Esophagus squamous epithelium (tissue), 5 donors: ENCODE data around the gene PLXND1. TPM values are rescaled to one million over a fixed set of nuclear protein-coding genes. Genes with fewer than 3 reads are reported as not detected.

Source experiments
- DNase-seq: peaks from one replicate; lab custom pipeline; 2025; lab: John Stamatoyannopoulos, UW
- H3K27ac ChIP-seq, 4 donors: fragments of 200-600 bp; sonication (generic); one replicate each; pipeline ENCODE4 v1.5.1; 2016 to 2019; ENCODE audit warnings: mild to moderate bottlenecking in 1 of 4
- H3K27me3 ChIP-seq, 4 donors: fragments of 200-600 bp; sonication (generic); 1 replicate in 3 of 4; 2 replicates in 1 of 4; pipeline versions ENCODE4 v1.5.1 to v1.6.0; 2017 to 2021; ENCODE audit warnings: antibody characterized with exemption in 1 of 4
- H3K36me3 ChIP-seq, 3 donors: fragments of 200-600 bp; sonication (generic); one replicate each; pipeline ENCODE4 v1.5.1; 2016 to 2019
- H3K4me1 ChIP-seq, 3 donors: fragments of 200-600 bp; sonication (generic); one replicate each; pipeline ENCODE4 v1.5.1; 2017 to 2019
- H3K4me3 ChIP-seq, 4 donors: fragments of 200-600 bp; sonication (generic); 1 replicate in 3 of 4; 2 replicates in 1 of 4; pipeline ENCODE4 v1.5.1; 2016 to 2019; ENCODE audit warnings: mild to moderate bottlenecking in 2 of 4, moderate library complexity in 1 of 4
- H3K9me3 ChIP-seq, 3 donors: fragments of 200-600 bp; sonication (generic); one replicate each; pipeline ENCODE4 v1.5.1; 2016 to 2019
- POLR2A ChIP-seq, 4 donors: fragments of 450-650 bp; IDR thresholded peaks; one replicate each; pipeline ENCODE4 v1.6.1; 2017; ENCODE audit warnings: antibody characterized with exemption in 4 of 4, mild to moderate bottlenecking in 4 of 4, moderate library complexity in 3 of 4
- WGBS, 2 donors: methylation state at CpG; one replicate each; pipeline ENCODE4 v1.1.5; 2018; 5-methylcytosine and 5-hydroxymethylcytosine counted together
- intact Hi-C: fragments of 100-400 bp; cut with DNase I; formaldehyde crosslinking; loops from one replicate; pipeline ENCODE4 v1.15.0; 2022
- total RNA-seq, 4 donors: library from RNA; depleted of rRNA; stranded (reverse); fragments of >200 nt; gene quantifications; one replicate each; pipeline ENCODE4 v1.1.0, GENCODE V29; 2016
- TF ChIP-seq, protein P1 (sequence below), 6 experiments: fragments of 450-650 bp in 4 of 6; fragments of 200-600 bp in 2 of 6; sonication (generic) in 2 of 6; IDR thresholded peaks; one replicate each; pipeline ENCODE4 v1.5.1; 2016 to 2019; ENCODE audit warnings: antibody characterized with exemption in 6 of 6, mild to moderate bottlenecking in 4 of 6, moderate library complexity in 4 of 6
- donor health status: DM: yes; HTN: yes; CAD: no.

The PLXND1 gene
- total RNA-seq, 4 donors from 2014 or later: 4.5 to 66.0 (median 24.4) TPM

DNA sequence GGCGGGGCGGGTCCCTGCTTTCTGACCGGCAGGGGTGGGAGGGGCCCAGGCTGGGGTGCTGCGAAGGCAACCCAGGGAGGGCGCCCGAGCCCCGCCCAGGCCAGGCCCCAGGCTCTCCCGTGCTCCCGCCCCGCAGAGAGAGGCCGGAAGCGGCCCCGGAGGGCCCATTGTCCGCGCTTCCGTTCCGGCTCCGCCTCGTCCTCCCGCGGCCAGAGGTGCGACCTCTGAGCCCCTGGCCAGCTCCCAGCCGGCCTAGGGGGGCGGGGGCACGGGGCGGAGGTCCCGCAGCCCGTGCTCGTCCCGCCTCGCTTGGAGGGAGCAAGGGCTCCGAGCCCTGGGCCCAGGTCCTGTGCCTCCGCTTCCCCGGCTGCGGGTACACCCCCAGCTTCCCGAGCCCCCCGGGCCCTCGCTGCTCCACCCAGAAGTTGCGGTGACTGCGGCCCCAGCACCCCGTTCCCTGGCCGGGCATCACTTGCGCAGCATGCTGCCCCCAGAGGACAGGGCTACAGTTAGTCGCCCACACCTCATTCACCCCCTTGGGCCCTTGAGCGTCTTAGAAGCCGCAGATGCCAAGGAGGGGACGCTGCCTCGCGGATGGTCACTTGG lies 20.4 kb upstream of the PLXND1 start:
- Histone ChIP-seq H3K27ac (peak overlapping the region; percentile 89 to 98 (median 94)), H3K4me3 (peak overlapping the region; percentile 52 to 74 (median 62)), H3K36me3 (no peaks in the 10 kb centered on the region), H3K27me3 (no peaks in the 10 kb centered on the region), H3K4me1 (peaks cover 39 to 73% (median 52%) of the 10 kb centered on the region in 3 donors), H3K9me3 (no peaks in the 10 kb centered on the region)
- no CpG with 5 or more reads among the region's 49 CpGs for WGBS, 2 donors
- TF ChIP-seq, protein P1, sequence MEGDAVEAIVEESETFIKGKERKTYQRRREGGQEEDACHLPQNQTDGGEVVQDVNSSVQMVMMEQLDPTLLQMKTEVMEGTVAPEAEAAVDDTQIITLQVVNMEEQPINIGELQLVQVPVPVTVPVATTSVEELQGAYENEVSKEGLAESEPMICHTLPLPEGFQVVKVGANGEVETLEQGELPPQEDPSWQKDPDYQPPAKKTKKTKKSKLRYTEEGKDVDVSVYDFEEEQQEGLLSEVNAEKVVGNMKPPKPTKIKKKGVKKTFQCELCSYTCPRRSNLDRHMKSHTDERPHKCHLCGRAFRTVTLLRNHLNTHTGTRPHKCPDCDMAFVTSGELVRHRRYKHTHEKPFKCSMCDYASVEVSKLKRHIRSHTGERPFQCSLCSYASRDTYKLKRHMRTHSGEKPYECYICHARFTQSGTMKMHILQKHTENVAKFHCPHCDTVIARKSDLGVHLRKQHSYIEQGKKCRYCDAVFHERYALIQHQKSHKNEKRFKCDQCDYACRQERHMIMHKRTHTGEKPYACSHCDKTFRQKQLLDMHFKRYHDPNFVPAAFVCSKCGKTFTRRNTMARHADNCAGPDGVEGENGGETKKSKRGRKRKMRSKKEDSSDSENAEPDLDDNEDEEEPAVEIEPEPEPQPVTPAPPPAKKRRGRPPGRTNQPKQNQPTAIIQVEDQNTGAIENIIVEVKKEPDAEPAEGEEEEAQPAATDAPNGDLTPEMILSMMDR (IDR thresholded peaks at IDR 0.05): no peak
- TF ChIP-seq POLR2A (IDR thresholded peaks at IDR 0.05): peak in 2 of 4 donors; percentile 34 to 87
- intact Hi-C loops: loop anchor here (10.0 kb wide), 1 partner anchor 468 kb away; no protein-coding TSS in a partner anchor
- DNase-seq: peak; percentile 40

DNA sequence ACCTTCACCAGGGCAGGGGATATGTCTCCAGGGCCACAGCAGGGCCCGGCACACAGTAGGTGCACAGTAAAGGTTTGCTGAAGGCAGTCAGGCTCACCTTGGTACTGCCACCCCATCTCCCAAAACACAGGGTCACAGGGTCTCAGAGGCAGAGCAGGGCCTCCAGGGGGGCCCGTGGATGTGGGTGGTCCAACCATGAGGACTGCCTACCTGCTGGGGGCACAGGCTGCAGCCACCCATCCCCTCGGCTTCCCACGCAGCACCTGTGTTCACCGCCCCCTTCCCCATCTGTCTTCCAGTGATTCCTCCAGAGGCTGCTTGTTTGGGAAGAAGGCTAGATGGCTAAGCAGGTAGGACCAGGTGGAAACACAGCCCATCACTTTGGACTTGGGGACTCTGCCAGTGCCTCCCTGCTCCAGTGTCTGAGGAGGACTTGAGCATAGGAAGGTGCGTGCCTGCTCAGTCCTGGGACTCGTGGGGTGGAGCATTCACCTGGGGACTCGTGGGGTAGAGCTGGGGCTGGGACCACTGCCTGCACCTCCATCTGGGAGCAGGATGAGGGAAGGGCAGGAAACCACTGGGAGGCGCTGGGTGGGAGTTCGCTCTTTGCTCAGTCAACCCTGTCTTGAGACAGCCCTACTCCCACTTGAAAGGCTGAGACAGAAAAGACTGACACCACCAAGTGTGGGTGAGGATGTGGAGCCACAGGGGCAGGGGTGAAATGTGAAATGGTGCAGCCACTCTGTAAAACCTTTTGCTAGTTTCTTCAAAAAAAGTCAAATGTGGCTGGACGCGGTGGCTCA lies 18.8 kb upstream of the PLXND1 start:
- intact Hi-C loops: loop anchor here (10.0 kb wide), 1 partner anchor 470 kb away; no protein-coding TSS in a partner anchor
- Histone ChIP-seq H3K36me3 (no peaks in the 10 kb centered on the region), H3K9me3 (no peaks in the 10 kb centered on the region), H3K27me3 (no peaks in the 10 kb centered on the region), H3K27ac (peak overlapping the region; percentile 58 to 95 (median 92)), H3K4me1 (peaks cover 39 to 86% (median 52%) of the 10 kb centered on the region in 3 donors), H3K4me3 (no peak overlapping the region)
- WGBS, 2 donors: 83 to 85% methylated on average over 5 to 7 of the region's 12 CpGs
- no peak for TF ChIP-seq POLR2A (IDR thresholded peaks at IDR 0.05)
- TF ChIP-seq, protein P1 (IDR thresholded peaks at IDR 0.05): no peak
- no peak for DNase-seq

DNA sequence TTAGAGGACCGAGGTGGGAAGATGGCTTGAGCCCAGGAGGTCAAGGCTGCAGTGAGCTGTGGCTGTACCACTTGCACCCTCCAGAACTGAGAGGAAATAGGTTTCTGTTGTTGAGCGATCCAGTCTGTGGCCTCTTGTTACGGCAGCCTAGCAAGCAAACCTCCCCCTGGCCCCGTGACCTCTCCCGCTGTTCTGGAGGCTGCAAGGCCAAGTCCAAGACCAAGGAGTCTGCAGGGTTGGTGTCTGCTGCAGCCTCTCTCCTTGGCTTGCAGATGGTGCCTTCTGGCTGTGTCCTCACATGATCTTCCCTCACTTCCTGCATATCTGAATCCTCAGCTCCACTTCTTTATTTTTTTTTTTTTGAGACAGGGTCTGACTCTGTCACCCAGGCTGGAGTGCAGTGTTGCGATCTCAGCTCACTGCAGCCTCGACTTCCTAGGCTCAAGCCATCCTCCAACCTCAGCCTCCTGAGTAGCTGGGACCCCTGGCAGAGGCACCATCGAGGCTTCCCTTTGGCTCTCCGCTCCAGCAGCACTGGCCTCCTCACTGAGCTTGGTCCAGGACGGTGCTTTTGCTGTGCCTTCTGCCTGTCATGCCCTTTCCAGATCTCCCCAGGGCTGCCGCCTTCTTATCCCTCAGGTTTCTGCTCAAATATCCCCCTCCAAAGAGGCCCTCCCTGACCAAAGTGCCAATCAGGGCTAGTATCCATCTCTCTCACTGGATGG lies 18.0 kb upstream of the PLXND1 start:
- no peak for TF ChIP-seq POLR2A (IDR thresholded peaks at IDR 0.05)
- TF ChIP-seq, protein P1 (IDR thresholded peaks at IDR 0.05): no peak
- intact Hi-C loops: loop anchor here (10.0 kb wide), 1 partner anchor 470 kb away; no protein-coding TSS in a partner anchor
- H3K4me3 ChIP-seq: no peak overlapping the region
- no peaks in the 10 kb centered on the region for H3K9me3 ChIP-seq
- H3K4me1 ChIP-seq: peaks cover 39 to 92% (median 55%) of the 10 kb centered on the region in 3 donors
- no peaks in the 10 kb centered on the region for H3K36me3 ChIP-seq
- H3K27me3 ChIP-seq: no peaks in the 10 kb centered on the region
- peak overlapping the region; percentile 58 to 95 (median 92) for H3K27ac ChIP-seq
- no peak for DNase-seq
- WGBS, 2 donors: 81% methylated on average over 7 to 10 of the region's 11 CpGs

DNA sequence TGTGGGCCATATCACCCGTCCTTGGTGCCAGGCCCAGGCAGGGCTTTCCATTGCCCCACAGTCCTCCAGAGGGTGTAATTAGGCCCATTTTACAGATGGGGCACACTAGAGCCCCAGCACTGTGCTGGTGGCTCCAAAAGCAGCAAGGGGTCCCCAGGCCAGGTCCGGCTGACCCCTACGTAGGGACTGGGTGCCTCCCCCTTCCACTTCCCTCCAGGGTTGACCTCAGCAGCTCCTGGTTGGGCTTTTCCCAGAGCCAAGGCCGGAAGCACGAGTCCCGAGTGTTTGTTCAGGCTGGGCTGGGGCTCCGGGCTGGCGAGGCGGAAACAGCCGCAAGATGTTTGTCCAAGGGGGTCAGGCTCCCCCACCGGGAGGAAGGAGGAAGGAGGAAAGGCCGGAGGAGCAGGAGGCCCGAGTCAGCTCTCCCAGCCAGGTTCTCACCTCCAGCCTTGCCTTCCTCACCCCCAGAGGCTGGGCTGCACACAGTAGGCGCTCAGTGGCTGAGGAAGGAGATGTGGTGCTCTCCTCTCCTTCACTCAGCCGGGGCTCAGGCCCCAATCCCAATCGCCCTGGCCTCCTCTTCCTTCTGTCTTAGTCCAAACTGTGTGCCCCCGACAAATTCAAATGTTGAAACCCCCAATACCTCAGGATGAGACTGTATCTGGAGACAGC lies 17.1 kb upstream of the PLXND1 start:
- Histone ChIP-seq H3K4me1 (peaks cover 39 to 96% (median 64%) of the 10 kb centered on the region in 3 donors), H3K36me3 (no peaks in the 10 kb centered on the region), H3K4me3 (no peak overlapping the region), H3K27me3 (no peaks in the 10 kb centered on the region), H3K27ac (peak overlapping the region; percentile 58 to 95 (median 90)), H3K9me3 (no peaks in the 10 kb centered on the region)
- intact Hi-C loops: loop anchor here (10.0 kb wide), 1 partner anchor 471 kb away; no protein-coding TSS in a partner anchor
- 52 to 58% methylated on average over 13 to 16 of the region's 17 CpGs for WGBS, 2 donors
- DNase-seq: no peak
- TF ChIP-seq, protein P1 (IDR thresholded peaks at IDR 0.05): no peak
- TF ChIP-seq POLR2A (IDR thresholded peaks at IDR 0.05): no peak
